SH-SY5Y (cell line): ENCODE data around the gene FAM13A.

Source experiments
- GATA2 ChIP-seq: IDR thresholded peaks from 2 replicates; pipeline ENCODE4 v1.6.1; 2011; ENCODE audit warnings: mild to moderate bottlenecking, low read depth, low read length
- GATA3 ChIP-seq: IDR thresholded peaks from 2 replicates; pipeline ENCODE4 v1.6.1; 2011; ENCODE audit warnings: low read depth, mild to moderate bottlenecking, low read length, moderate library complexity

- TF ChIP-seq GATA3: no peak
- no peak for TF ChIP-seq GATA2
These were observed 264.2 kb downstream of the FAM13A start for GRCh38 chr4:88792821-88793220.
